ENCODE measurements around the gene SYT2. TPM values are rescaled to one million over a fixed set of nuclear protein-coding genes. Genes with fewer than 3 reads are reported as not detected.

The SYT2 gene
- total and polyA plus RNA-seq, 10 of the 15 experiments (the other 5 are each of a cell fraction or from before 2014, with no cell fraction given) = not detected

DNA sequence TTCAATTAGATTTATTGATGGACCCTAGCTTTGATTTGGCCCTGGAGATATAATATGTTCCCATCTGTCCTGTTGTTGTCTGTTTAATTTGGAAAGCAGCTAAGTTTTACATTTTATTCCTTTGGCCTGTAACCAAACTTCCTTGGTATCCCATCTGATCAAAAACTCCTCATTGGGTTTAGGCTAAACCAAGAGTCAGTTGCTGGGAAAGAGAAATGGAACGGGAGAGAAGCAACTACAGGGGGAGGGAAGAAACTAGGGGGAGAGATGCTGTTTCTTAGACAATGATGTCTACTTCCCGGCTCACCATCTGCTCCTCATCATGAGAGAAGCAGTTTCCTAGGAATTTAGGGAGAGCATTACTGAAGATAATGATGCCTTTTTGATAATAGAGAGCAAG is 141.8 kb downstream of the SYT2 start (continued):
- TF ChIP-seq NFYB (IDR thresholded peaks at IDR 0.05; ENCODE audit: insufficient read depth, low read depth, low read length) (no peak), NR2C1 (IDR thresholded peaks at IDR 0.05) (no peak)

- no peaks in the 10 kb centered on the region for H3K27me3 ChIP-seq (replicated peaks in 1 of 2; ENCODE audit: control insufficient read depth in 2 of 2, insufficient read depth in 2 of 2, low read length in 1 of 2)
- 100% methylated on average over 4 of the region's 4 CpGs for WGBS (ENCODE audit: insufficient coverage, insufficient replicate concordance, low lambda C conversion rate, missing lambda C conversion rate)
- H3K4me2 ChIP-seq (ENCODE audit: control insufficient read depth, insufficient read depth) = no peak overlapping the region
- H3K4me1 ChIP-seq (ENCODE audit: control insufficient read depth, insufficient read depth, low read length) = peaks cover 33% of the 10 kb centered on the region
- H4K20me1 ChIP-seq (ENCODE audit: control insufficient read depth, insufficient read depth) = no peaks in the 10 kb centered on the region
- in situ Hi-C loops (cut with MboI) = no loop called here
- no peak for ATAC-seq
- H3K9ac ChIP-seq (ENCODE audit: control insufficient read depth, insufficient read depth, low read length) = no peak overlapping the region
- POLR2A ChIA-PET = interaction anchor here (0.6 kb wide), 2 partner anchors 12 to 250 kb away, joined by 3 to 4 read pairs; no protein-coding TSS in a partner anchor
- no peaks in the 10 kb centered on the region; a peak in 2 of 4 replicates for H3K36me3 ChIP-seq (ENCODE audit: control insufficient read depth in 2 of 2, insufficient read depth in 2 of 2, low read length in 1 of 2)
- H2AFZ ChIP-seq (ENCODE audit: control insufficient read depth, low read depth, low read length) = no peak overlapping the region
- no peak for DNase-seq (ENCODE audit: low read depth, low spot score)
- H3K27ac ChIP-seq (ENCODE audit: control insufficient read depth, insufficient read depth) = no peak overlapping the region
- H3K9me3 ChIP-seq (replicated peaks; ENCODE audit: control insufficient read depth, insufficient read depth, low read length) = no peaks in the 10 kb centered on the region
- BruUV-seq (replicated peaks) = no TSS peak
- CTCF ChIA-PET = interaction anchor here (0.9 to 9.9 kb wide), 4 partner anchors 50 to 224 kb away, joined by 3 to 189 read pairs (median 7); no protein-coding TSS in a partner anchor
- H3K4me3 ChIP-seq = no peak overlapping the region
- intact Hi-C loops (cut with micrococcal nuclease; ENCODE audit: unreplicated experiment) = loop anchor here (2.0 to 5.0 kb wide), 2 partner anchors 35 to 225 kb away; partner anchors contain the start of gene UBE2T
- H3K79me2 ChIP-seq (ENCODE audit: control insufficient read depth, insufficient read depth, low read length) = no peaks in the 10 kb centered on the region
- RAD21 ChIA-PET (ENCODE audit: unreplicated experiment) = interaction anchor here (0.9 to 1.1 kb wide), 2 partner anchors 64 to 66 kb away, joined by 3 to 5 read pairs; no protein-coding TSS in a partner anchor
- SMC1A ChIA-PET (ENCODE audit: uncharacterized antibody, unreplicated experiment) = interaction anchor here (0.6 to 9.8 kb wide), 3 partner anchors 8 to 64 kb away, joined by 3 to 173 read pairs (median 6); no protein-coding TSS in a partner anchor
- FAIRE-seq = no peak
- TF ChIP-seq BCL3 (IDR thresholded peaks at IDR 0.05; ENCODE audit: borderline replicate concordance, insufficient read depth, low read depth, low read length, poor library complexity, severe bottlenecking) (no peak), ASH2L (IDR thresholded peaks at IDR 0.05; ENCODE audit: borderline replicate concordance, low read depth) (no peak), POU2F2 (IDR thresholded peaks at IDR 0.05; ENCODE audit: borderline replicate concordance, low read depth, low read length) (no peak), SIN3A (IDR thresholded peaks at IDR 0.05; ENCODE audit: low read depth, low read length) (no peak), ZBED1 (IDR thresholded peaks at IDR 0.05; ENCODE audit: borderline replicate concordance) (no peak), MYC (IDR thresholded peaks at IDR 0.05; ENCODE audit: insufficient read depth, insufficient read length, insufficient replicate concordance, low read length, severe bottlenecking) (no peak), CHD4 (IDR thresholded peaks at IDR 0.05) (no peak), FOXK2 (IDR thresholded peaks at IDR 0.05) (no peak), TCF12 (IDR thresholded peaks at IDR 0.05; ENCODE audit: low read depth, low read length) (no peak), POLR2AphosphoS5 (IDR thresholded peaks at IDR 0.05; ENCODE audit: low read length) (no peak), RFX5 (IDR thresholded peaks at IDR 0.05; ENCODE audit: low read depth, low read length) (no peak)
- TF ChIP-seq, protein P1, sequence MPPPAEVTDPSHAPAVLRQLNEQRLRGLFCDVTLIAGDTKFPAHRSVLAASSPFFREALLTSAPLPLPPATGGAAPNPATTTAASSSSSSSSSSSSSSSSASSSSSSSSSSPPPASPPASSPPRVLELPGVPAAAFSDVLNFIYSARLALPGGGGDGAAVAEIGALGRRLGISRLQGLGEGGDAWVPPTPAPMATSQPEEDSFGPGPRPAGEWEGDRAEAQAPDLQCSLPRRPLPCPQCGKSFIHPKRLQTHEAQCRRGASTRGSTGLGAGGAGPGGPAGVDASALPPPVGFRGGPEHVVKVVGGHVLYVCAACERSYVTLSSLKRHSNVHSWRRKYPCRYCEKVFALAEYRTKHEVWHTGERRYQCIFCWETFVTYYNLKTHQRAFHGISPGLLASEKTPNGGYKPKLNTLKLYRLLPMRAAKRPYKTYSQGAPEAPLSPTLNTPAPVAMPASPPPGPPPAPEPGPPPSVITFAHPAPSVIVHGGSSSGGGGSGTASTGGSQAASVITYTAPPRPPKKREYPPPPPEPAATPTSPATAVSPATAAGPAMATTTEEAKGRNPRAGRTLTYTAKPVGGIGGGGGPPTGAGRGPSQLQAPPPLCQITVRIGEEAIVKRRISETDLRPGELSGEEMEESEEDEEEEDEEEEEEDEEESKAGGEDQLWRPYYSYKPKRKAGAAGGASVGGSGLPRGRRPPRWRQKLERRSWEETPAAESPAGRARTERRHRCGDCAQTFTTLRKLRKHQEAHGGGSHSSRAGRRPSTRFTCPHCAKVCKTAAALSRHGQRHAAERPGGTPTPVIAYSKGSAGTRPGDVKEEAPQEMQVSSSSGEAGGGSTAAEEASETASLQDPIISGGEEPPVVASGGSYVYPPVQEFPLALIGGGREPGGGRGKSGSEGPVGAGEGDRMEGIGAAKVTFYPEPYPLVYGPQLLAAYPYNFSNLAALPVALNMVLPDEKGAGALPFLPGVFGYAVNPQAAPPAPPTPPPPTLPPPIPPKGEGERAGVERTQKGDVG (CRISPR knock-in tag; IDR thresholded peaks at IDR 0.05) = no peak
- TF ChIP-seq, protein P2, sequence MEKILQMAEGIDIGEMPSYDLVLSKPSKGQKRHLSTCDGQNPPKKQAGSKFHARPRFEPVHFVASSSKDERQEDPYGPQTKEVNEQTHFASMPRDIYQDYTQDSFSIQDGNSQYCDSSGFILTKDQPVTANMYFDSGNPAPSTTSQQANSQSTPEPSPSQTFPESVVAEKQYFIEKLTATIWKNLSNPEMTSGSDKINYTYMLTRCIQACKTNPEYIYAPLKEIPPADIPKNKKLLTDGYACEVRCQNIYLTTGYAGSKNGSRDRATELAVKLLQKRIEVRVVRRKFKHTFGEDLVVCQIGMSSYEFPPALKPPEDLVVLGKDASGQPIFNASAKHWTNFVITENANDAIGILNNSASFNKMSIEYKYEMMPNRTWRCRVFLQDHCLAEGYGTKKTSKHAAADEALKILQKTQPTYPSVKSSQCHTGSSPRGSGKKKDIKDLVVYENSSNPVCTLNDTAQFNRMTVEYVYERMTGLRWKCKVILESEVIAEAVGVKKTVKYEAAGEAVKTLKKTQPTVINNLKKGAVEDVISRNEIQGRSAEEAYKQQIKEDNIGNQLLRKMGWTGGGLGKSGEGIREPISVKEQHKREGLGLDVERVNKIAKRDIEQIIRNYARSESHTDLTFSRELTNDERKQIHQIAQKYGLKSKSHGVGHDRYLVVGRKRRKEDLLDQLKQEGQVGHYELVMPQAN (conservative IDR thresholded peaks at IDR 0.05) = no peak
Observed at GRCh38 chr1:202567738-202568137, 142.5 kb downstream of the SYT2 start.
